GM21825 (cell line): Measurements from ENCODE around the gene DIS3L2.
A peak's percentile ranks its signal among the peaks of the same experiment; 100 is the strongest.

Experiments used
- ATAC-seq: cut with Tn5 transposase; IDR thresholded peaks from one replicate; pipeline ENCODE4 v1.9.1; 2021; ENCODE audit warnings: mild to moderate bottlenecking, moderate library complexity; ENCODE audit not compliant: unreplicated experiment

The DIS3L2 gene

DNA sequence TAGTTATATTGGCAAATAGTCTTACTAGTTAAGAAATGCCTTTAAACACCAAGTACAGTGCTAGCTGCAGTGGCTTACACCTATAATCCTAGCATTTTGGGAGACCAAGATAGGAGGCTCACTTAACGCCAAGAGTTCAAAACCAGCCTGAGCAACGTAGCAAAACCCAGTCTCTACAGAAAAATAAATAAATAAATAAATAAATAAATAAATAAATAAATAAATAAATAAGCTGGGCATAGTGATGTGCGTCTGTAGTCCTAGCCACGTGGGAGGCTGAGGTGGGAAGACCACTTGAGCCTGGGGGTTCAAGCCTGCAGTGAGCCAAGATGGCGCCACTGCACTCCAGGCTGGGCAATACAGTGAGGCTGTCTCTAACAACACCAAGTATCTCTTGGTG, 258.4 kb downstream of the DIS3L2 start:
- no peak for ATAC-seq

DNA sequence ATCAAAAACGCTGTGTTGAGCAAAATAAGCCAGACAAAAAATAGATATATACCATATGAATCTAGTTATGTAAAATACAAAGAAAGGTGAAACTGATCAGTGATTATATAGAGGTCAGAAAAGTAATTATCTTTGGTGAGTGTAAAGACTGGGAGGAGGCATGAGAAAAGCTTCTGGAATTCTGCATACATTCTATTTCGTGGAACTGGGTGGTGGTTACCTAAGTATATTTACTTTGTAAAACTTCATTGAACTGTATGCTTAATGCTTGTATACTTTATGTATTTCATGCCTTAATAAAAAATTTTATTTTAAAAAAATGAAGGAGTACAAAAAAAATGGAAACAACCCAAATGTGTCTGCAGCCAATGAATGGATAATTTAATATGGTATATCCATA, 263.9 kb downstream of the DIS3L2 start:
- ATAC-seq, result no peak

DNA sequence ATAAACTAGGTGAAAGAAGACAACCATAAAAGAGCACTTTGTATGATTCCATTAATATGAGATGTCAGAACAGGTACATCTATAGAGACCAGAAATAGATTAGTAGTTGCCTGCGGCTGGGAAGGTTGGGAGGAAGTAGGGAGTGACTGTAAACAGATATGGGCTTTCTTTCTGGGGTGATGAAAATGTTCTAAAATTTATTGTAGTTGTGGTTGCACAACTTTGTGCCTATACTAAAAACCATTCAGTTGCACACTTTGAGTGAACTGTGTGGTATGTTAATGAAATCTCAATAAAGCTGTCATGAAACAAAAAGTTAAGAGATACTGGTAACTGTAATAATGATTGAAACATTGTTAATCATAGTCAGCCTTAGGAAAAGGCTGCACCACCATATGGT, 264.4 kb downstream of the DIS3L2 start:
- no peak for ATAC-seq

DNA sequence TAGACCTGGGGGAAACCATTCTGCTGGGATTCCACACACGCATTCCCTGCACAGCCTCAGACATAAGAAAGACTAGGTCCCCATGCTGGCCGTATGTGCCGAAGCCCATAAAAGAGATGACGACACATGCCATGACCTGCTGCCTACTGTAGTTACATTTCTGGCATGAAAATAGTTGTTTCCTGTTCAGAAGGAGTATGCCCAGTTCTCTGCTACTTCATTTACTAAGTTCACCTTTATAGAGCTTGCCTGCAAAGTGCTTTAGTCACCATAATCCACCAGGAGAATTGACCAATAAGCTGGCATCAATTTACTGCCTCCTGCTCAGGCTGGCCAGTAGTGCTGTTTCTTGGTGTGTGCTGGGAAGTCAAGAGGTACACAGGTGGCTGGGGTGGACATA, 266.8 kb downstream of the DIS3L2 start:
- ATAC-seq, result no peak

- no peak for ATAC-seq
Observed at GRCh38 chr2:232228971-232229894, 267.7 kb downstream of the DIS3L2 start.

DNA sequence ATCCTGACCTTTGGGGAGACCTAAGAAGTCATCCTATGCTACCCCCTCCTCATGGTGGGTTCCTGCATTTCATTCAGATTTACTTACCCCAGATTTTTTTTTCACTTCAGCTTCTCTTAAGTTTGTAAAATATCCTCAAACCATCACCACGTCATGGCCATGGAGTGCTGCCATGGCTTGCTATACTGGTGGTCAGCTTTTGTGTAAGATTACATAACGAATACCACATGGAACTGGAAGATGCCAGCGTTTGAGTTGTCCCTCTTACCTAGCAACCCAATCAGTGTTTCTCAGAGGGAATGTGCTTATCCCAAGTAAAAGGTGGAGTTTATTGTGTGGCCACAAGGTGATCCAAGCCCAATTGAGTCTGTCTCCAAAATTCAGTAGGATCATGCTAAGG, 268.4 kb downstream of the DIS3L2 start:
- no peak for ATAC-seq

DNA sequence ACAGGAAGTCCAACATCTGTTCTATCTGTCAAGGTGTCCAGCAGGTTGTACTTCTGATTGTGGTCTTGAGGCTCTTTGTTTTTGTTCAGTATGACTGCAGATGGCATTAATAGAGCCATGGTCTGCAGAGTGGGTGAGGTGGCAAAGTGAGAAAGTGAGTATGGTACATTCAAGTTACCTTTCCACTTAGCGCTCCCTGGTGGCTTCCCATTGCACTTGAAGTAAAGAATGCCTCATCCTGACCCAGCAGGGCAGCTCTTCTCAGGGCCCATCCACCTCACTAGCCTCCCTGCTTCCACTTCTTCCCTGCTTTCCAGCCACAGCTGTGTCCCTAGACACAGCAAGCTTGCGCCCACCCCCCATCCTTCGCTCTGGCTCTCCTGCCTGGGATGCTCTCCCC, 269.0 kb downstream of the DIS3L2 start:
- no peak for ATAC-seq

- ATAC-seq, result no peak
Observed at GRCh38 chr2:232231554-232231953, 270.0 kb downstream of the DIS3L2 start.

DNA sequence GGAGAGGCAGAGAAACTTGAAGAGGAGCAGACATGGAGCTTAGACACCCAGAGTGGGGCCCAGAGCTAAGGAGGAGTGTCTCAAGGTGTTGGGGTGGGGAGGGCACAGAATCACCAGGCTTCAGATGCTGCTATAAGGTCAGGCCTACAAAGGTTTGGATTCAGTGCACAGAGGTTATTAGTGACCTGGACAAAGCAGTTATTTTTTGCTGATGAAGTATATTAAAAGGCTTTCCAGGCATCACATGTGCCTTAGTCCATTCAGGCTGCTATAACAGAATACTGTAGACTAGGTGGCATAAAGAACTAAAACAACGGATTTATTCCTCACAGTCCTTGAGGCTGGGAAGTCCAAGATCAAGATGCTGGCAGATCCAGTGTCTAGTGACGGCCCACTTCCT, 271.4 kb downstream of the DIS3L2 start:
- no peak for ATAC-seq

GRCh38 chr2:232234922-232235615, 273.6 kb downstream of the DIS3L2 start:
- no peak for ATAC-seq

- ATAC-seq, result peak; percentile 44
Observed at GRCh38 chr2:232235716-232236115, 274.2 kb downstream of the DIS3L2 start.

GRCh38 chr2:232236200-232236599, 274.7 kb downstream of the DIS3L2 start:
- peak; percentile 77 for ATAC-seq

- no peak for ATAC-seq
Observed at GRCh38 chr2:232237464-232237863, 276.0 kb downstream of the DIS3L2 start.

- ATAC-seq, result no peak
Observed at GRCh38 chr2:232238108-232238507, 276.6 kb downstream of the DIS3L2 start.

- no peak for ATAC-seq
Observed at GRCh38 chr2:232238596-232238995, 277.1 kb downstream of the DIS3L2 start.

DNA sequence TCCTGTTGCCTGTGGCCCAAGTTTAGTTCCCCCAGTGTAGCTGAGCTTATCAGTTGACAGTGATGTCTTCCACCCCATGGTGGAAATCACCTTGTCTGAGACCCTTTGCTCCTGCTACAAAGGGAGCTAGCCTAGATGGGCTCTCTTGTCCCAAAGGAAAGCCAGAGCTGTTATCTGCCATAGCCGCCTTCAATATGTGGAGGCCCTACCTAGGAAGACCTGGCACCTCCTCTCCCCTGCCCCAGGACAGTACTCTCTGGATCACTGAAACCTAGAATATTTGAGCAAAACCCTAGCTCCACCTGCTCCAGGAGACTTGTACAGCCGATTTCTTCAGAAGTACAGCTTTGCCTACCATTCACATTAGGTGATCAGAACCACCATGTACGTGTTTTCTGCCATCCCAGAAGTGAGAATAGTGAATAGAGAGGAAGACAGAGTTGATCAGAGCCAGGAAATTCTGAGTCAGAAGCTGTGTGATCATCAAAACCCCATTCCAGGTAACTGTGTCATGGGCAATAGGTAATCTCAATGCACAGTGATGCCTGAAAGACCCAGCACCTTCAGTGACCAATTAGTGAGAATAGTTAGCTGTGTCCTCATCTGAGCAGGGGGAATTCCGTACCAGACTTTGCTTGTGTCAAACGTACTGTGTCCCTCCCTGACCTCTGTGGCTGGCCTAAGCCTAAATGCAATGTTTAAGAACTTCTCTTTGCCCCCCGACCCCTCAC, 278.6 kb downstream of the DIS3L2 start:
- ATAC-seq, result no peak

DNA sequence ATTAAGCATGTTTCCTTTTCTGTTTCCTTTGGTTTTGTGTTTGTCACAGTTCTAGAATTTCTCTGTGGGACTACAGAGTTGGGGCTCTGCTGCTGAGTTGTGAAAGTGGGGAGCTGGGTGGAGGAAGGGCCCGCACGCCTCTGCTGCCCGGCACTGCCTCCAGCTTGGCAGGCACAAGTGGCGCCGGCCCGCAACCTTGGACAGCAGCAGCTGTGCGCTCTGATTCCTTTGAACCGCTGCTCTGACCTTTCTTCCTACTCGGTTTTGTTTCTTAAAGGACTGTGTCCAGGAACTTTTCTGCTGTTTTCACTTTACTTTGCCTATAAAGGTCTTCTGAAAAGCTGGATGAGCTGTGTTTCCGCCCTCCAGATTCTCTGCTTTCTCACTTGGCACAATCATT, 279.4 kb downstream of the DIS3L2 start:
- no peak for ATAC-seq

- ATAC-seq, result no peak
Observed at GRCh38 chr2:232242316-232242715, 280.8 kb downstream of the DIS3L2 start.

DNA sequence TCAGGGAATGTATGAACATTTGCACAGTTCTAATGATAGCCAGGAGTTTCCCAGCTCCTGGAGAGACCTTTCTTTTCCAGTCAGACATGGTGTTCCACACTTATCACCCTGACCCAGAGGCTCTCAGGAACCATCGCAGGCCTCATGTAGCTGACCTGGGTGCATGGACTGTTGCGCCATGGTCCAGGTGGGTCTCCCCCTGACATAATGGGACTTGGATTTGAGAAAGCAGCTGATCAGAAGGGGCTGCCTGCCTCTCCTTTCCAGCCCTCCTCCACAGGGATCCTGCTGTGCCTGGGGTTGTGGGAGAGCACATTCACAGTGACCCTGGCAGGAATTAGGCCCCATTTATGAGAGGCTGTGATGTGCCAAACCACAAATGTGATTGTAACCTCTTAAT, 283.6 kb downstream of the DIS3L2 start:
- ATAC-seq, result no peak

DNA sequence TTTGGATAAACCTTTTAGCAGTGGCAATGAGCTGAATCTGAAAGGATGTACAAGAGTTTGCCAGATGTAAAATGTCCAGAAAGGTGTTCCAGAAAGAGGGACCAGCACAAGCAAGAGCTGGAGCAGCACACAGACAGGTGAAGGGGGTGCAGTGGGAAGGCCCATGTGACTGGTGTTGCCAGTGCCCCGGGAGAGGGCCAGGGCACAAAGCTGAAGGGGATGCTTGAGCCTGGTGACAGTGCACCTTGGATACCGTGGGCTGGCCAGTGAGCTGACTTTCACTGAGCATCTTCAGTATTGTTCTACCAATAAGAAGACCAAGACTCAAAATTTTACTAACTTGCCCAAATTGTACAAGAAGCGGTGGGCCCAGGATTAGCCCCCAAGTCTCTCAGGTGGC, 284.7 kb downstream of the DIS3L2 start:
- ATAC-seq, result no peak

- no peak for ATAC-seq
Observed at GRCh38 chr2:232249096-232249495, 287.6 kb downstream of the DIS3L2 start.
